GM12878 (cell line): Measurements from ENCODE around the gene PLA2G4A. TPM values are rescaled to one million over a fixed set of nuclear protein-coding genes. Genes with fewer than 3 reads are reported as not detected.

Experiments
- ATAC-seq: fragments of 200-7000 bp; cut with Tn5 transposase; 3 replicates; pipeline ENCODE4 v1.9.1; 2020; ENCODE audit warnings: mild to moderate bottlenecking, moderate library complexity
- BruUV-seq: library from RNA; stranded (reverse); fragments of 400-500 nt; replicated peaks from 2 replicates; lab custom pipeline; 2021; lab: Mats Ljungman, UMichigan
- CTCF ChIA-PET: fragments of 300-600 bp; sonication (Branson Sonifier 250); formaldehyde crosslinking; extraction: SDS; loops from one replicate; lab custom pipeline; 2021; ENCODE audit warnings: inconsistent platforms; lab: Yijun Ruan, JAX
- POLR2A ChIA-PET: fragments of 350-600 bp; formaldehyde crosslinking; extraction: SDS; loops from one replicate; lab custom pipeline; 2021; ENCODE audit warnings: inconsistent platforms; lab: Charles Lee
- RAD21 ChIA-PET: fragments of 300-600 bp; sonication (Branson Sonifier 250); formaldehyde crosslinking; loops from one replicate; lab custom pipeline; 2023; ENCODE audit warnings: antibody characterized with exemption; ENCODE audit not compliant: unreplicated experiment; lab: Charles Lee
- SMC1A ChIA-PET: fragments of 300-600 bp; sonication (Branson Sonifier 250); formaldehyde crosslinking; loops from one replicate; lab custom pipeline; 2023; ENCODE audit not compliant: unreplicated experiment, uncharacterized antibody; lab: Charles Lee
- DNase-seq: peaks from one replicate; pipeline ENCODE4 v3.0.0-alpha.2; 2011; ENCODE audit warnings: low read depth, low spot score
- FAIRE-seq: peaks from 3 replicates; lab custom pipeline; 2011; peaks lifted over from hg19 to GRCh38; lab: Jason Lieb, UNC
- H2AFZ ChIP-seq: 2 replicates; pipeline ENCODE4 v1.6.0; 2011; ENCODE audit warnings: low read depth, low read length, control low read depth; ENCODE audit not compliant: control insufficient read depth
- H3K27ac ChIP-seq: 2 replicates; pipeline ENCODE4 v1.5.1; 2011; ENCODE audit warnings: control low read depth; ENCODE audit not compliant: control insufficient read depth, insufficient read depth
- H3K27me3 ChIP-seq, 2 experiments: replicated peaks in 1 of 2; 2 replicates each; pipeline versions ENCODE4 v1.6.0 to v1.6.1; 2011; ENCODE audit warnings: low read length in 1 of 2; ENCODE audit not compliant: control insufficient read depth in 2 of 2, insufficient read depth in 2 of 2
- H3K36me3 ChIP-seq, 2 experiments: 2 replicates each; pipeline ENCODE4 v1.5.1; 2011; ENCODE audit warnings: low read length in 1 of 2; ENCODE audit not compliant: control insufficient read depth in 2 of 2, insufficient read depth in 2 of 2
- H3K4me1 ChIP-seq: 2 replicates; pipeline ENCODE4 v1.6.1; 2011; ENCODE audit warnings: mild to moderate bottlenecking, low read length, moderate library complexity, mixed read lengths; ENCODE audit not compliant: control insufficient read depth, insufficient read depth
- H3K4me2 ChIP-seq: 2 replicates; pipeline ENCODE4 v1.6.0; 2011; ENCODE audit warnings: control low read depth; ENCODE audit not compliant: control insufficient read depth, insufficient read depth
- H3K4me3 ChIP-seq: fragments of 200-600 bp; sonication (generic); 2 replicates; pipeline ENCODE4 v1.5.1; 2016
- H3K79me2 ChIP-seq: 2 replicates; pipeline ENCODE4 v1.6.0; 2011; ENCODE audit warnings: low read length; ENCODE audit not compliant: control insufficient read depth, insufficient read depth
- H3K9ac ChIP-seq: 2 replicates; pipeline ENCODE4 v1.8.0; 2011; ENCODE audit warnings: low read length, control low read depth, mixed read lengths; ENCODE audit not compliant: control insufficient read depth, insufficient read depth
- H3K9me3 ChIP-seq: replicated peaks from 3 replicates; pipeline ENCODE4 v1.5.1; 2011; ENCODE audit warnings: mild to moderate bottlenecking, low read length; ENCODE audit not compliant: control insufficient read depth, insufficient read depth
- H4K20me1 ChIP-seq: 2 replicates; pipeline ENCODE4 v1.6.0; 2011; ENCODE audit not compliant: control insufficient read depth, insufficient read depth
- CEBPB ChIP-seq, 2 experiments: fragments of 150-350 bp in 1 of 2; IDR thresholded peaks; 2 replicates each; pipeline ENCODE4 v1.6.1; 2012 to 2014; ENCODE audit warnings: low read depth in 2 of 2, low read length in 2 of 2, borderline replicate concordance in 1 of 2, inconsistent platforms in 1 of 2
- CHD2 ChIP-seq: IDR thresholded peaks from 2 replicates; pipeline ENCODE4 v1.6.1; 2011; ENCODE audit warnings: low read depth, low read length, improper control_type of control experiment, borderline replicate concordance
- CHD4 ChIP-seq: fragments of 200-600 bp; sonication (generic); IDR thresholded peaks from 2 replicates; pipeline ENCODE4 v1.6.1; 2016; ENCODE audit warnings: mild to moderate bottlenecking
- HDAC2 ChIP-seq: fragments of 200-600 bp; sonication (generic); IDR thresholded peaks from 2 replicates; pipeline ENCODE4 v1.6.1; 2017
- IKZF1 ChIP-seq: fragments of 450-650 bp; conservative IDR thresholded peaks from 2 replicates; pipeline ENCODE4 v1.6.1; 2017; ENCODE audit warnings: antibody characterized with exemption, mild to moderate bottlenecking
- NFIC ChIP-seq: IDR thresholded peaks from 2 replicates; pipeline ENCODE4 v1.6.1; 2012; ENCODE audit warnings: low read depth, mild to moderate bottlenecking, inconsistent platforms, low read length, moderate library complexity
- NR2F1 ChIP-seq: fragments of 450-650 bp; conservative IDR thresholded peaks from 2 replicates; pipeline ENCODE4 v1.6.1; 2017; ENCODE audit warnings: mild to moderate bottlenecking
- POLR2AphosphoS2 ChIP-seq: IDR thresholded peaks from 2 replicates; pipeline ENCODE4 v1.6.1; 2011; ENCODE audit warnings: low read depth, mild to moderate bottlenecking, low read length, improper control_type of control experiment, moderate library complexity
- RBBP5 ChIP-seq: fragments of 200-600 bp; sonication (generic); conservative IDR thresholded peaks from 2 replicates; pipeline ENCODE4 v1.6.1; 2016
- SP1 ChIP-seq: IDR thresholded peaks from one replicate; pipeline ENCODE4 v1.6.1; 2011; ENCODE audit warnings: low read depth, low read length
- TARDBP ChIP-seq: IDR thresholded peaks from 2 replicates; pipeline ENCODE4 v1.6.1; 2016; ENCODE audit warnings: borderline replicate concordance
- WGBS: methylation state at CpG from one replicate; pipeline ENCODE4 v1.1.6; 2016; ENCODE audit warnings: low lambda C conversion rate; ENCODE audit not compliant: insufficient replicate concordance, insufficient coverage; ENCODE audit errors: missing lambda C conversion rate; 5-methylcytosine and 5-hydroxymethylcytosine counted together
- in situ Hi-C: fragments of 300-500 bp; cut with MboI; formaldehyde crosslinking; loops from 9 replicates; pipeline ENCODE4 v1.14.3; 2018; ENCODE audit warnings: mixed read lengths
- intact Hi-C: fragments of 100-400 bp; cut with micrococcal nuclease; formaldehyde crosslinking; loops from one replicate; pipeline ENCODE4 v1.14.2; 2022; ENCODE audit not compliant: unreplicated experiment
- polyA plus RNA-seq, 11 experiments: library from polyadenylated mRNA; depleted of rRNA in 4 of 11; unstranded in 6 of 11; stranded (reverse) in 5 of 11; fragments of >200 nt; fragmentation: Nextera tagmentation in 4 of 11; fragmentation: Illumina TruSeq in 1 of 11; extraction: Ambion mirVana in 4 of 11; extraction: Trizol in 1 of 11; gene quantifications; 1 replicate in 1 of 11; 2 replicates in 10 of 11; pipeline versions ENCODE4 v1.2.1 to v1.2.3, GENCODE V29; 2011 to 2016; ENCODE audit warnings: inconsistent platforms in 2 of 11, missing spikeins in 2 of 11, low read depth in 1 of 11
- total RNA-seq, 4 experiments: library from RNA; depleted of rRNA in 3 of 4; stranded (reverse); fragments of >200 nt in 3 of 4; fragmentation: Illumina TruSeq in 1 of 4; extraction: Trizol in 1 of 4; gene quantifications; 2 replicates each; pipeline versions ENCODE4 v1.2.1 to v1.2.3, GENCODE V29; 2013 to 2021
- TF ChIP-seq, protein P1 (sequence below): fragments of 450-650 bp; formaldehyde crosslinking; IDR thresholded peaks from 2 replicates; pipeline ENCODE4 v1.4.0; 2022; ENCODE audit warnings: mild to moderate bottlenecking, moderate library complexity
- TF ChIP-seq, protein P2 (sequence below): fragments of 450-650 bp; IDR thresholded peaks from 2 replicates; pipeline ENCODE4 v1.6.1; 2017; ENCODE audit warnings: mild to moderate bottlenecking
- TF ChIP-seq, protein P3 (sequence below): IDR thresholded peaks from 2 replicates; pipeline ENCODE4 v1.6.1; 2011; ENCODE audit warnings: borderline replicate concordance, low read depth, mild to moderate bottlenecking, moderate library complexity, mixed read lengths, low read length; ENCODE audit not compliant: insufficient read depth; ENCODE audit errors: extremely low read length

The PLA2G4A gene
- total and polyA plus RNA-seq, 10 of the 15 experiments (the other 5 are each of a cell fraction or from before 2014, with no cell fraction given), result 0.70 to 3.3 (median 1.5) TPM; not detected in 1

DNA sequence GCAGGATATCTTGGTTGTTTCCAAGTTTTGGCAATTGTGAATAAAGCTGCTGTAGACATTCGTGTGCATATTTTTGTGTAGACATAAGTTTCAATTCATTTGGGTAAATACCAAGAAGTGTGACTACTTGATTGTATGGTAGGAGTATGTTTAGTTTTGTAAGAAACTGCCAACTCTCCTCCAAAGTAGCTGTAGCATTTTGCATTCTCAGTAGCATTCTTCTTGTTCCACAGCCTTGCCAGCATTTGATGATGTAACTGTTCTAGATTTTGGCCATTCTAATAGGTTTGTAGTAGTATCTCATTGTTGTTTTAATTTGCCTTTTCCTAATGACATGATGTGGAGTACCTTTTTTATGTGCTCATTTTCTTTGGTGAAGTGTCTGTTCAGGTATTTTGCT lies 38.6 kb upstream of the PLA2G4A start:
- intact Hi-C loops, result no loop called here
- BruUV-seq, result no TSS peak

DNA sequence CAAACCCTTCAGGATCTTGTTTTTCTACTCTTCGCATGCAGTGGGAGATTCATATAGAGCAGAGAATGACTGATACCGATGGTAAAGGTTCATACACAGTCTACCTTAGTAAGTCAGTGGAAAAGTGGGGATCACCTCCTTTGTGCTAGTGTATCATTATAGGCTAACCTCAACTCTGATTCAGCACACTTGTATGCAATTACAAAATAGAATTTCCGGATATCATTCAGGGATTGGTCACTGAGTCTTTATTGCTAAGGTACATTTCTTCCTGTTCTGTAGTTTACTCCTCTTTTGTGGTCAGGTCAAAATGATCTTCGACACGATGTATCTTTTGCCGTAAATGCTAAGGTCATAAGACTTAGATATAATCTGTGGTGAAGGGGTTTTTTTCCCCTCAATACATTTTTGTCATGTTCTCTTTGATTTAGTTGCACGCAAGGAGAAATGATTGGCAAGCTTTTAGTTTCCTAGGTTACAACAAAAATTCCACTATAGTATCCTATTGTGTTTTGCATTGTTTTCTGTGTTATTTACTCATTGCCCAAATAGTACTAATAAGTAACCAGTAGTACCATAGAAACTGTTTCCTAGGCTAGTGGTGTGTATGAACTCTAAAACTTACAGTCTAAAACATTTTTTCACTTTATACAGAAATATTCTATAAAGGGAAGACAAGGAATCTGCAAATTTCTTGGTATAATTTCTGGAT lies 35.7 kb upstream of the PLA2G4A start:
- no peak for DNase-seq
- FAIRE-seq, result no peak
- TF ChIP-seq TARDBP (no peak), HDAC2 (no peak), NFIC (no peak), CHD2 (no peak), NR2F1 (no peak), POLR2AphosphoS2 (no peak)
- TF ChIP-seq, protein P1, sequence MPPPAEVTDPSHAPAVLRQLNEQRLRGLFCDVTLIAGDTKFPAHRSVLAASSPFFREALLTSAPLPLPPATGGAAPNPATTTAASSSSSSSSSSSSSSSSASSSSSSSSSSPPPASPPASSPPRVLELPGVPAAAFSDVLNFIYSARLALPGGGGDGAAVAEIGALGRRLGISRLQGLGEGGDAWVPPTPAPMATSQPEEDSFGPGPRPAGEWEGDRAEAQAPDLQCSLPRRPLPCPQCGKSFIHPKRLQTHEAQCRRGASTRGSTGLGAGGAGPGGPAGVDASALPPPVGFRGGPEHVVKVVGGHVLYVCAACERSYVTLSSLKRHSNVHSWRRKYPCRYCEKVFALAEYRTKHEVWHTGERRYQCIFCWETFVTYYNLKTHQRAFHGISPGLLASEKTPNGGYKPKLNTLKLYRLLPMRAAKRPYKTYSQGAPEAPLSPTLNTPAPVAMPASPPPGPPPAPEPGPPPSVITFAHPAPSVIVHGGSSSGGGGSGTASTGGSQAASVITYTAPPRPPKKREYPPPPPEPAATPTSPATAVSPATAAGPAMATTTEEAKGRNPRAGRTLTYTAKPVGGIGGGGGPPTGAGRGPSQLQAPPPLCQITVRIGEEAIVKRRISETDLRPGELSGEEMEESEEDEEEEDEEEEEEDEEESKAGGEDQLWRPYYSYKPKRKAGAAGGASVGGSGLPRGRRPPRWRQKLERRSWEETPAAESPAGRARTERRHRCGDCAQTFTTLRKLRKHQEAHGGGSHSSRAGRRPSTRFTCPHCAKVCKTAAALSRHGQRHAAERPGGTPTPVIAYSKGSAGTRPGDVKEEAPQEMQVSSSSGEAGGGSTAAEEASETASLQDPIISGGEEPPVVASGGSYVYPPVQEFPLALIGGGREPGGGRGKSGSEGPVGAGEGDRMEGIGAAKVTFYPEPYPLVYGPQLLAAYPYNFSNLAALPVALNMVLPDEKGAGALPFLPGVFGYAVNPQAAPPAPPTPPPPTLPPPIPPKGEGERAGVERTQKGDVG (CRISPR knock-in tag), result no peak
- TF ChIP-seq, protein P2, sequence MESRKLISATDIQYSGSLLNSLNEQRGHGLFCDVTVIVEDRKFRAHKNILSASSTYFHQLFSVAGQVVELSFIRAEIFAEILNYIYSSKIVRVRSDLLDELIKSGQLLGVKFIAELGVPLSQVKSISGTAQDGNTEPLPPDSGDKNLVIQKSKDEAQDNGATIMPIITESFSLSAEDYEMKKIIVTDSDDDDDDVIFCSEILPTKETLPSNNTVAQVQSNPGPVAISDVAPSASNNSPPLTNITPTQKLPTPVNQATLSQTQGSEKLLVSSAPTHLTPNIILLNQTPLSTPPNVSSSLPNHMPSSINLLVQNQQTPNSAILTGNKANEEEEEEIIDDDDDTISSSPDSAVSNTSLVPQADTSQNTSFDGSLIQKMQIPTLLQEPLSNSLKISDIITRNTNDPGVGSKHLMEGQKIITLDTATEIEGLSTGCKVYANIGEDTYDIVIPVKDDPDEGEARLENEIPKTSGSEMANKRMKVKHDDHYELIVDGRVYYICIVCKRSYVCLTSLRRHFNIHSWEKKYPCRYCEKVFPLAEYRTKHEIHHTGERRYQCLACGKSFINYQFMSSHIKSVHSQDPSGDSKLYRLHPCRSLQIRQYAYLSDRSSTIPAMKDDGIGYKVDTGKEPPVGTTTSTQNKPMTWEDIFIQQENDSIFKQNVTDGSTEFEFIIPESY, result no peak

More for the DNA sequence above, 38.6 kb upstream of the PLA2G4A start:
- H3K27me3 ChIP-seq, result no peaks in the 10 kb centered on the region; a peak in 1 of 4 replicates
- ChIA-PET CTCF (interaction anchor here (1.2 kb wide), 1 partner anchor 10 kb away, joined by 4 read pairs; no protein-coding TSS in a partner anchor), SMC1A (no interaction called here), RAD21 (no interaction called here), POLR2A (interaction anchor here (0.6 kb wide), 1 partner anchor 22 kb away, joined by 4 read pairs; no protein-coding TSS in a partner anchor)
- H3K4me2 ChIP-seq, result no peak overlapping the region
- H3K9ac ChIP-seq, result no peak overlapping the region
- H3K79me2 ChIP-seq, result no peaks in the 10 kb centered on the region
- in situ Hi-C loops, result no loop called here
- WGBS, result 42% methylated on average over 1 of the region's 1 CpG
- no peak overlapping the region for H3K27ac ChIP-seq
- FAIRE-seq, result no peak
- H2AFZ ChIP-seq, result no peak overlapping the region
- no peak for DNase-seq
- H3K36me3 ChIP-seq, result no peaks in the 10 kb centered on the region
- no peaks in the 10 kb centered on the region for H3K4me1 ChIP-seq
- TF ChIP-seq CEBPB (IDR thresholded peaks at IDR 0.05; ENCODE audit: borderline replicate concordance in 1 of 2, low read depth in 2 of 2, low read length in 2 of 2) (no peak), RBBP5 (no peak), IKZF1 (no peak), CHD4 (no peak), SP1 (no peak)
- TF ChIP-seq, protein P3, sequence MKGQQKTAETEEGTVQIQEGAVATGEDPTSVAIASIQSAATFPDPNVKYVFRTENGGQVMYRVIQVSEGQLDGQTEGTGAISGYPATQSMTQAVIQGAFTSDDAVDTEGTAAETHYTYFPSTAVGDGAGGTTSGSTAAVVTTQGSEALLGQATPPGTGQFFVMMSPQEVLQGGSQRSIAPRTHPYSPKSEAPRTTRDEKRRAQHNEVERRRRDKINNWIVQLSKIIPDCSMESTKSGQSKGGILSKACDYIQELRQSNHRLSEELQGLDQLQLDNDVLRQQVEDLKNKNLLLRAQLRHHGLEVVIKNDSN, result no peak
- H4K20me1 ChIP-seq, result no peaks in the 10 kb centered on the region
- no peaks in the 10 kb centered on the region for H3K9me3 ChIP-seq
- no peak overlapping the region for H3K4me3 ChIP-seq
- ATAC-seq, result no peak

More for the DNA sequence above, 35.7 kb upstream of the PLA2G4A start:
- H3K9me3 ChIP-seq, result no peaks in the 10 kb centered on the region
- no peaks in the 10 kb centered on the region for H3K4me1 ChIP-seq
- in situ Hi-C loops, result no loop called here
- ChIA-PET SMC1A (no interaction called here), CTCF (no interaction called here), RAD21 (no interaction called here), POLR2A (no interaction called here)
- no peaks in the 10 kb centered on the region for H4K20me1 ChIP-seq
- WGBS, result 77% methylated on average over 7 of the region's 7 CpGs
- H3K4me3 ChIP-seq, result no peak overlapping the region
- H3K4me2 ChIP-seq, result no peak overlapping the region
- H3K79me2 ChIP-seq, result no peaks in the 10 kb centered on the region
- no peaks in the 10 kb centered on the region for H3K36me3 ChIP-seq
- intact Hi-C loops, result no loop called here
- no peak overlapping the region for H3K27ac ChIP-seq
- H3K9ac ChIP-seq, result no peak overlapping the region
- no peaks in the 10 kb centered on the region; a peak in 1 of 4 replicates for H3K27me3 ChIP-seq
- no TSS peak for BruUV-seq
- ATAC-seq, result no peak
- H2AFZ ChIP-seq, result no peak overlapping the region
